ENCODE results near the gene SUPT5H.

The SUPT5H gene

GRCh38 chr19:39445196-39446111, at the start of gene SUPT5H:
SUPT5H (plus strand) TSS chr19:39445582; CDS start chr19:39445891, 309 bp downstream.
- DNase-seq, result peak; percentile 99

GRCh38 chr19:39397360-39398296, 47.8 kb upstream of the SUPT5H start:
- DNase-seq, result peak; percentile 89

GRCh38 chr19:39398297-39398864, 47.0 kb upstream of the SUPT5H start:
- no peak for DNase-seq

DNA sequence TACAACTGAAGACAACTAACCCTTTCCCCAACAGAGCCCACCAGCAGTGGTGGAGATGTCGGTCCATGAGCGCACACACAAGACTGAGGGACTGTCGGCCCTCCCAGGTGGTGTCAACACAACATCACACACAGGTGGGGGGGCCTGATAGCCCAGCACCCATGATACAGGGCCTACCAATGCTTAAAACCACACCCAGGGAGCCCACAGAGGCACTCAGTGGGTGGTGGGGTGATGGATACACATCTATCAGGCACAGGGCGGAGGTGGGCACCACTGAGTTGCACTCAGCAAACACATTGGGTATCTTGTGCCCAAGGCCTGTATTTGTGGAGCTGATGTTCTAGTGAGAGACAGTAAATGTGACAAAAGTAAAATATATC, 45.7 kb upstream of the SUPT5H start:
- DNase-seq, result no peak

DNA sequence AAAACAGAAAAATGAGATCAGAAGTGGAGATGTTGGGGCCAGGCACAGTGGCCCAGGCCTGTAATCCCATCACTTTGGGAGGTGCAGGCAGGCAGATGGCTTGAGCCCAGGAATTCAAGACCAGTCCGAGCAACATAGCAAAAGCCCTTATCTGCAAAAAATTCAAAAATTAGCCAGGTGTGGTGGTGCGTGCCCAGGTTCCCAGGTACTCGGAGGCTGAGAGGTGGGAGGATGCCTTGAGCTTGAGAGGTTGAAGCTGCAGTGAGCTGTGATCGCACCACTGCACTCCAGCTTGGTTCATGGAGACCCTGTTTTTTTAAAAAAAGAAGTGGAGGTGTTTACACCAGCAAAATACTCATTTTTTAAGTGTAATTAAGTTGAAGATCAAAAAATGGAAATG, 45.3 kb upstream of the SUPT5H start:
- DNase-seq, result no peak

GRCh38 chr19:39401070-39401548, 44.3 kb upstream of the SUPT5H start:
- DNase-seq, result no peak

DNA sequence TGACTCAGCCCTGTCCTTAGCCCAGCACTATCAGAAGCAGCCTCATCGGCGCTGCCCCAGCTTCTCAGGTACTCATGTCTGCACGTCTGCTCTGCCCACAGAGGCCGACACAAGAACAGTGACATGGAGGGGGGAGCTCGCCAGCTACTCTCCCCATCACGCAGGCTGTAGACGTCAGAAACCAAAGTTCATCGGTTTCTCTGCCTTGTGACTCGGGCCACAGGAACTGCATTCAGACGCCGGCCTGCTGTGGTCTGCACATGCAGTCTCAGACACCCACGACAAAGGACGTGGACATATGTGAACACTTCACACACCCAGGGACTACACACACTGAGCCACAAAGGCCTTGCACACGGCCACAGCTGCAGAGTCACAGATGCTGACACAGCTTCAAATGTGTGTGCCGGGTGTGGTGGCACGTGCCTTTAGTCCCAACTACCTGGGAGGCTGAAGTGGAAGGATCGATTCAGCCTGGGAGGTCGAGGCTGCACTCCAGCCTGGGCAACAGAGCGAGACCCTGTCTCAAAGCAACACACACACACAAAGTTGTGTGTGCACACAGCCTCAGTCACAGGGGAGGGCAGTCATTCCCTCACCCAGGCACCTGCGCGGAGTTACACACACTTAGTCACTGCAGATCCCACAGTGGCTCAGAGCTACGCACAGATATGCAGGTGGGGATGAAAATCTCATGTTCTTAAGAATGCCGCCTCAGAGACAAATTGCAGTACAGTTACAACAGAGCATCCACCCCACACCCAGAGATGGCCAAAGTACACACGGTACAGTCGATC, 43.6 kb upstream of the SUPT5H start:
- no peak for DNase-seq

DNA sequence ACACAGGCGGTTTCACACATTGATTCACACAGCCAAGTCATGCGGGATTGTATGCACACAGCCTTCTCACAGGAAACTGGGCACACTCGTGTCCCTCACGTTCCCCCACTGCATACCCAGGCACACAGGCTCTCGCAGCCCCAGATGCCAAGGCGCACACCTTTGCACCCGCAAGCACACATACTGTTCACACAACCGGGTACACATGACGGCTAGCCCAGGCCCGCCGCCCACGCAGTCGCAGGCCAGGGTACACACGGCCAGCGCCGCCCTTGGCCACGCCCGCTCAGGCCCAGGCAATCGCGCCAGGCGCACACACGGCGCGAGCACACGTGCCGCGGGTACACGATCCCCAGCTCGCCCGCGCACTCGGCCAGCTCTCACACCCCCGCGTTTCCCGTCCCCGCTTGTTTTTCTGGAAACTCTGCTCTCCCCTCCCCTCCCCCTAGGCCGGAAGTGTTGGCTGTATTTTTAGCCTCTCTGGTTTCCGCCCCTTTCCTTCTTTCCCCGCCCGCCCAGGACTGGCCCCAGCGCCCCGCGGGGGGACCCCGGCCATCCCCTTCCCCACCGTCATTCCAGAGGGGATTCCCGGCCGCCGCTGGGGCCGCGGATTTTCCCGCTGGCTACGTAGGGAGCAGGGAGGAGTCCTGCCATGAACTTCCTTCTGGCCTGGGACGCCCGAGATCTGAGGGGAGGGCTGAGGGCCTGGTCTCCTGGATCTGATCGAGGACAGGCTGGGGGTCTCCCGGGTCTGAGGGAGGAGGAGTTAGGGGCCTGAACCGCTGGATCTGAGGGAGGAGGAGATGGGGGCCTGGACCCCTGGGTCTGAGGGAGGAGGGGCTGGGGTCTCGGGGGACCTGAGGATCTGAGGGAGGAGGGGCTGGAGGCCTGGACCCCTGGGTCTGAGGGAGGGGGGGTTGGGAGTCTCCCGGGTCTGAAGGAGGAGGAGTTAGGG, 42.8 kb upstream of the SUPT5H start:
- DNase-seq, result peak; percentile 92

DNA sequence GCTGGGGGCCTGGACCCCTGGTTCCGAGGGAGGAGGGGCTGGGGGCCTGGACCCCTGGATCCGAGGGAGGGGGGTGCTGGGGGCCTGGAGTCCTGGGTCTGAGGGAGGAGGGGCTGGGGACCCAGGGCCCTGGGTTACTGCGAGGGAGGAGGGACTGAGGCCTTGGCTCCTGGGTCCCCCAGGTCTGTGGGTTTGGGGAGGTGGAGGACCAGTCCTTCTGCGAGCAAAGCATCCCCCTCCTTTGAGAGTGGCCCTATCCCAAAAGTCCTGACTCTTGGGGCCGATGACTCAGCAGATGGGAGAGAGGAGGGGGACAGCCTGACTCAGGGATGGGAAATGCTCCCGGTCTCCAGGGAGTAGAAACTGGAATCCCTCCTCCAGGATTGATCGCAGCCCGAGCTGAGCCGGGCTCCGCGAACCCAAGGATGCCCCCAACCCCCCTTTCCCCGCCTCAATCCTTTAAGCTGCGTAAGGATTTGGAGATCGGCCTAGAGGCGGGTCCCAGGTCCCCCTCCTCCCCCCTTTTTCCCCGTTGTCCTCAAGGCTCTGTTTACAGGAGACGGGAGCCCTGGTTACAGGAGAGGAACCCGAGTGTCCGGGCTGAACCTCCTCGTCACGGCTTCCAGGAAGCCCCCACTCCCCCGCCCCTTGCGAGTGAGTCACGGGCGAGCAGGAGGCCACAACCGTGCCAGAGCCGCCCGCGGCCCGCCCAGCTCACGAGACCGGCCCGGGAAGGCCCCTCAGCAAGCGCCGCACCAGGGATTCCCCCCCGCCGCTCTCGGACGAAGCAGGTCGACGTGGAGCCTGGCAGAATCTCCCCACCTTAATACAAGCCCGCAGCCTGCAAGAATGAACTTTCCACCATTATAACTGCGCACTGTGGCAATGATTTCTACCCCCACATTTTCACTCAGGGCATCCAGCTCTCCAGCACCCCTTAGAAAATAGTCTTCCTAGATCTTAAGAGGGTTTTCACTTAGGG, 41.8 kb upstream of the SUPT5H start:
- peak; percentile 93 for DNase-seq

GRCh38 chr19:39405261-39405957, 40.0 kb upstream of the SUPT5H start:
- DNase-seq, result no peak

DNA sequence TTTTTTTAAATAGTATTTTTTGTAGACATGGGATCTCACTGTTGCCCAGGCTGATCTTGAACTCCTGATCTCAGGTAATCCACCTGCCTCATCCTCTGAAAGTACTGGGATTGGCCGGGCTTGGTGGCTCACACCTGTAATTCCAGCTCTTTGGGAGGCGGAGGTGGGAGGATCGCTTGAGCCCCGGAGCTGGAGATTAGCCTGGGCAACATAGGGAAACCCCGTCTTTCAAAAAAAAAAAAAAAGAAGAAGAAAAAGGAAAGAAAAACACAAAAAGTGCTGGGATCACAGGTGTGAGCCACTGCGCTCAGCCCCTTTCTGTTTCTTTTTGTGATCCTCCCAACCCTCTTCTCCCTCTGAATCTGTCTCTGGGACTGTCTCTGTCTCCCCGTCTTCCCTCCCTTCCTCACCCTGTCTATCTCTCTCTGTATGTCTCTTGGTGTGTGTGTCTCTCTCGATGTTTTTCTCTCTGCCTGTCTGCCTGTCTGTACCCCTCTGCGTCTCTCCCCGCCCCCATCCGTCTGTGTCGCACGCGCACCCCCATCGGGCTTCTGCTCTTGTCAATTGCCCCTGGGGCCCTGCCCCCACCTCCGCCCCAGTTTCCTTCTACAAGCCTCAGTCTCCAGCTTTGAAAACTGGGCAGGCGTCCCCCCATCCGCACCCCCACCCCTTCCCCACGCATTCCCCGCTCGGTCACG, 39.3 kb upstream of the SUPT5H start:
- no peak for DNase-seq

GRCh38 chr19:39406656-39407409, 38.5 kb upstream of the SUPT5H start, which contains the start of gene ZFP36:
ZFP36 (plus strand) TSS chr19:39406847; CDS start chr19:39406905, 58 bp downstream.
- peak; percentile 85 for DNase-seq

GRCh38 chr19:39407410-39407659, 38.0 kb upstream of the SUPT5H start:
- DNase-seq, result no peak

GRCh38 chr19:39407660-39408391, 37.6 kb upstream of the SUPT5H start:
- DNase-seq, result no peak

GRCh38 chr19:39408392-39409207, 36.8 kb upstream of the SUPT5H start:
- DNase-seq, result no peak
